CD4-positive, alpha-beta T cell treated with Interleukin-6 at 100 ng/mL for 8 hours (primary cell): Measurements from ENCODE around the gene CLDND1.

Source experiments
- DNase-seq: peaks from one replicate; pipeline ENCODE4 v3.0.0-alpha.2; 2020; ENCODE audit warnings: mixed read lengths, low spot score

CLDND1 gene

GRCh38 chr3:98513736-98514135, 9.0 kb downstream of the CLDND1 start:
- DNase-seq = no peak

- DNase-seq = no peak
Observed at GRCh38 chr3:98513091-98513511, 9.6 kb downstream of the CLDND1 start.

- DNase-seq = no peak
Observed at GRCh38 chr3:98512576-98512975, 10.1 kb downstream of the CLDND1 start.

- DNase-seq = no peak
Observed at GRCh38 chr3:98508582-98508981, 14.1 kb downstream of the CLDND1 start.

- no peak for DNase-seq
Observed at GRCh38 chr3:98504539-98504938, 18.2 kb downstream of the CLDND1 start.

- DNase-seq = no peak
Observed at GRCh38 chr3:98501863-98502576, 20.7 kb downstream of the CLDND1 start.

- DNase-seq = no peak
Observed at GRCh38 chr3:98501270-98501669, 21.4 kb downstream of the CLDND1 start.

- no peak for DNase-seq
Observed at GRCh38 chr3:98500019-98500418, 22.7 kb downstream of the CLDND1 start.

GRCh38 chr3:98497381-98497780, 25.3 kb downstream of the CLDND1 start, which contains the start of gene OR5K2:
Gene OR5K2 (plus strand): TSS chr3:98497681. CDS start chr3:98497681, 0 bp downstream.
- no peak for DNase-seq

GRCh38 chr3:98483626-98484025, 39.1 kb downstream of the CLDND1 start:
- no peak for DNase-seq

- DNase-seq = no peak
Observed at GRCh38 chr3:98482717-98483482, 39.8 kb downstream of the CLDND1 start.
